Measurements from ENCODE around the gene TTC9. TPM values are rescaled to one million over a fixed set of nuclear protein-coding genes. Genes with fewer than 3 reads are reported as not detected.
A peak's percentile ranks its signal among the peaks of the same experiment; 100 is the strongest.

Gene TTC9
- total RNA-seq, 1 experiment from 2014 or later, result 3.6 TPM

DNA sequence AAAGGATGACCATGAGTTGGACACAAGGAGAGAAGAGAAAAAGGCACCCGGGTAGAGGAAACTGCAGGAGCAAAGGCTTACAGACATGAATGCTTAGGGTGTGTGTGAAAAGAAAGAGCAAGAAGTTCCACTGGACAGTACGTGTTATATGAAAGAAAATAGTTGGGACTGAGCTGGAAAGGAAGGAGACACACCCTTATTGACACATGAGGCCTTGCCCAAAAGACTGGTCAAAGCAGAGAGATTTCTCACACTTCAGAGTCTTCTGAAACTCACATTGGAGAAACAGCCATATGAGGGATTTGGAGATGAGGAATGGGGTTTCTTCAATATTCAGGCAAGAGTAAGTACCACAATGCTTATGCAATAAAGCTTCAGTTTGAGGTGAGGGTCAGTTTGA lies 56.0 kb downstream of the TTC9 start:
- H3K36me3 ChIP-seq (ENCODE audit: low read depth, low read length), result no peaks in the 10 kb centered on the region
- H3K4me1 ChIP-seq (ENCODE audit: insufficient read depth, low read length), result peaks cover 27% of the 10 kb centered on the region
- H3K79me2 ChIP-seq (ENCODE audit: low read length), result no peaks in the 10 kb centered on the region
- TF ChIP-seq, protein P1, sequence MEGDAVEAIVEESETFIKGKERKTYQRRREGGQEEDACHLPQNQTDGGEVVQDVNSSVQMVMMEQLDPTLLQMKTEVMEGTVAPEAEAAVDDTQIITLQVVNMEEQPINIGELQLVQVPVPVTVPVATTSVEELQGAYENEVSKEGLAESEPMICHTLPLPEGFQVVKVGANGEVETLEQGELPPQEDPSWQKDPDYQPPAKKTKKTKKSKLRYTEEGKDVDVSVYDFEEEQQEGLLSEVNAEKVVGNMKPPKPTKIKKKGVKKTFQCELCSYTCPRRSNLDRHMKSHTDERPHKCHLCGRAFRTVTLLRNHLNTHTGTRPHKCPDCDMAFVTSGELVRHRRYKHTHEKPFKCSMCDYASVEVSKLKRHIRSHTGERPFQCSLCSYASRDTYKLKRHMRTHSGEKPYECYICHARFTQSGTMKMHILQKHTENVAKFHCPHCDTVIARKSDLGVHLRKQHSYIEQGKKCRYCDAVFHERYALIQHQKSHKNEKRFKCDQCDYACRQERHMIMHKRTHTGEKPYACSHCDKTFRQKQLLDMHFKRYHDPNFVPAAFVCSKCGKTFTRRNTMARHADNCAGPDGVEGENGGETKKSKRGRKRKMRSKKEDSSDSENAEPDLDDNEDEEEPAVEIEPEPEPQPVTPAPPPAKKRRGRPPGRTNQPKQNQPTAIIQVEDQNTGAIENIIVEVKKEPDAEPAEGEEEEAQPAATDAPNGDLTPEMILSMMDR (conservative IDR thresholded peaks at IDR 0.05; ENCODE audit: low read depth, low read length), result no peak
- TF ChIP-seq EZH2 (IDR thresholded peaks at IDR 0.05; ENCODE audit: low read length, unreplicated experiment), result no peak
- TF ChIP-seq EZH2phosphoT487 (IDR thresholded peaks at IDR 0.05; ENCODE audit: borderline replicate concordance, low read length), result no peak
- H3K27ac ChIP-seq (ENCODE audit: low read length), result peak overlapping the region; percentile 96
- H3K27me3 ChIP-seq (ENCODE audit: low read length), result no peaks in the 10 kb centered on the region
- H3K9me3 ChIP-seq (ENCODE audit: low read length), result no peaks in the 10 kb centered on the region
- POLR2A ChIA-PET (ENCODE audit: unreplicated experiment), result interaction anchor here (0.6 to 1.1 kb wide), 6 partner anchors 10 to 211 kb away, joined by 3 to 7 read pairs (median 4); partner anchors contain the start of genes MAP3K9 and TTC9
- H3K9ac ChIP-seq (ENCODE audit: low read length), result peak overlapping the region; percentile 84
- peak; percentile 85 for DNase-seq
- CTCF ChIA-PET, result interaction anchor here (0.6 kb wide), 2 partner anchors 68 to 111 kb away, joined by 3 to 12 read pairs; no protein-coding TSS in a partner anchor
- no peaks in the 10 kb centered on the region for H4K20me1 ChIP-seq (ENCODE audit: low read length)
- intact Hi-C loops (cut with micrococcal nuclease), result loop anchor here (1.0 to 5.0 kb wide), 7 partner anchors 10 to 595 kb away; partner anchors contain the start of genes MAP3K9 and TTC9
- H3K4me2 ChIP-seq (ENCODE audit: low read length), result peak overlapping the region; percentile 58
- ATAC-seq, result peak; percentile 88
- H3K4me3 ChIP-seq (ENCODE audit: low read length), result peak overlapping the region; percentile 9
- no TSS peak for BruUV-seq (replicated peaks)
- no peaks in the 10 kb centered on the region for H3K9me2 ChIP-seq (replicated peaks; ENCODE audit: low read length)
- peak overlapping the region; percentile 25 for H2AFZ ChIP-seq (ENCODE audit: low read length)
- no peaks in the 10 kb centered on the region for H3F3A ChIP-seq (ENCODE audit: low read length, unreplicated experiment)

DNA sequence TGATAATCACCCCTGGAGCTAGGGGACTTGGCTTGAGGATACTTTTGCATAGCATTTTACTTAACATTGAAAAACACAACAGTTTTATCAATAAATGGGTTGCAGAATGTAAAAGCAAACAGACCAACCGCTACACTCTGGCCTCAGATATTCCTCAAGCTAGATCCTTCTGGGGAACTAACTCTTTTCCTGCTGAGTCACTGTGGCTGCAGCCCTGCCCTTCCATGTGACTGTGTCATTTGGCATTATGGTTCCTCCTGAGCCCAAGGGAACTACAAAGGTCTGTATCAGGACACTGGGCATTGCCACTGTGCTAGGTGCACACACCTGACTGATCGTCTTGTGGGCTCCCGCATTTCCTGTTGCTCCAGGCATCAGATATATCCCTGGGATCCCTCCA lies 56.6 kb downstream of the TTC9 start:
- Histone ChIP-seq H3K4me1 (ENCODE audit: insufficient read depth, low read length) (peaks cover 27% of the 10 kb centered on the region), H3K9me2 (replicated peaks; ENCODE audit: low read length) (no peaks in the 10 kb centered on the region), H3K9ac (ENCODE audit: low read length) (peak overlapping the region; percentile 84), H3K79me2 (ENCODE audit: low read length) (no peaks in the 10 kb centered on the region), H3K27me3 (ENCODE audit: low read length) (no peaks in the 10 kb centered on the region), H3K4me3 (ENCODE audit: low read length) (peak overlapping the region; percentile 9), H3K27ac (ENCODE audit: low read length) (peak overlapping the region; percentile 96), H3K9me3 (ENCODE audit: low read length) (no peaks in the 10 kb centered on the region), H4K20me1 (ENCODE audit: low read length) (no peaks in the 10 kb centered on the region), H3F3A (ENCODE audit: low read length, unreplicated experiment) (no peaks in the 10 kb centered on the region), H2AFZ (ENCODE audit: low read length) (peak overlapping the region; percentile 45), H3K36me3 (ENCODE audit: low read depth, low read length) (no peaks in the 10 kb centered on the region), H3K4me2 (ENCODE audit: low read length) (peak overlapping the region; percentile 58)
- ChIA-PET CTCF (interaction anchor here (0.6 kb wide), 3 partner anchors 43 to 110 kb away, joined by 3 to 12 read pairs (median 3); no protein-coding TSS in a partner anchor), POLR2A (ENCODE audit: unreplicated experiment) (interaction anchor here (0.6 to 1.1 kb wide), 4 partner anchors 56 to 119 kb away, joined by 3 to 5 read pairs (median 4); partner anchors contain the start of genes MAP3K9 and TTC9)
- BruUV-seq (replicated peaks), result no TSS peak
- ATAC-seq (peak; percentile 92), DNase-seq (peak; percentile 87)
- no peak for TF ChIP-seq EZH2 (IDR thresholded peaks at IDR 0.05; ENCODE audit: low read length, unreplicated experiment)
- TF ChIP-seq, protein P1 (conservative IDR thresholded peaks at IDR 0.05; ENCODE audit: low read depth, low read length), result no peak
- TF ChIP-seq EZH2phosphoT487 (IDR thresholded peaks at IDR 0.05; ENCODE audit: borderline replicate concordance, low read length), result no peak
- intact Hi-C loops (cut with micrococcal nuclease), result loop anchor here (1.0 to 5.0 kb wide), 3 partner anchors 9 to 594 kb away; partner anchors contain the start of gene TTC9

DNA sequence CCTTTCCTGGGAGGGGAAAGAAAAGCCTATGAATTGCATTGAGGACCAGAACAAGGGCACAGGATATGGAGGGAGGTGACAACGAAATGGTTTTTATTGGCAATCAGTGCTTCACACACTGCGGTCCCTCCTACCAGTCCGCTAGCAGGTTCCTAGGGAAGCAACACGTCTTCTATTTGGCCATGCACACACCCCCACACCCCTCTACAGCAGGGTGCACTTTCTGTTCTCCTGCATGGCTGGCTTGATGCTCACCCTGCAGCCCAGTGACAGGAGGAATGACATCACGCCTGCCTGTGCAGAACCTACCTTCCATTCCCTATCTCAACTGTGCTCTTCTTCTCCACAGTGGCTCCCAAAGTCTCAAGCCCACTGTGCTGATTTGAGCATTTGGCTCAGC lies 57.9 kb downstream of the TTC9 start:
- H3K79me2 ChIP-seq (ENCODE audit: low read length), result no peaks in the 10 kb centered on the region
- no peak for DNase-seq
- H3K36me3 ChIP-seq (ENCODE audit: low read depth, low read length), result no peaks in the 10 kb centered on the region
- BruUV-seq (replicated peaks), result no TSS peak
- H4K20me1 ChIP-seq (ENCODE audit: low read length), result no peaks in the 10 kb centered on the region
- POLR2A ChIA-PET (ENCODE audit: unreplicated experiment), result no interaction called here
- ATAC-seq, result no peak
- H3K27ac ChIP-seq (ENCODE audit: low read length), result no peak overlapping the region
- H3K27me3 ChIP-seq (ENCODE audit: low read length), result no peaks in the 10 kb centered on the region
- H3K4me3 ChIP-seq (ENCODE audit: low read length), result no peak overlapping the region
- no peak overlapping the region for H3K9ac ChIP-seq (ENCODE audit: low read length)
- no peak overlapping the region for H2AFZ ChIP-seq (ENCODE audit: low read length)
- no peak for TF ChIP-seq EZH2phosphoT487 (IDR thresholded peaks at IDR 0.05; ENCODE audit: borderline replicate concordance, low read length)
- TF ChIP-seq, protein P1 (conservative IDR thresholded peaks at IDR 0.05; ENCODE audit: low read depth, low read length), result no peak
- TF ChIP-seq EZH2 (IDR thresholded peaks at IDR 0.05; ENCODE audit: low read length, unreplicated experiment), result no peak
- H3K9me3 ChIP-seq (ENCODE audit: low read length), result no peaks in the 10 kb centered on the region
- H3F3A ChIP-seq (ENCODE audit: low read length, unreplicated experiment), result no peaks in the 10 kb centered on the region
- H3K4me1 ChIP-seq (ENCODE audit: insufficient read depth, low read length), result peaks cover 27% of the 10 kb centered on the region
- no peaks in the 10 kb centered on the region for H3K9me2 ChIP-seq (replicated peaks; ENCODE audit: low read length)
- intact Hi-C loops (cut with micrococcal nuclease), result loop anchor here (5.0 kb wide), 1 partner anchor 593 kb away; no protein-coding TSS in a partner anchor
- CTCF ChIA-PET, result no interaction called here
- H3K4me2 ChIP-seq (ENCODE audit: low read length), result no peak overlapping the region
